Adipose tissue (tissue), 3 donors: ENCODE measurements around the gene RASSF4. TPM values are rescaled to one million over a fixed set of nuclear protein-coding genes. Genes with fewer than 3 reads are reported as not detected.

Experiments used
- H3K27ac ChIP-seq: one replicate; pipeline ENCODE4 v1.5.1; 2013; ENCODE audit warnings: low read depth, low read length
- WGBS, 3 donors: extraction: QIAGEN DNeasy Blood & Tissue Kit; methylation state at CpG; one replicate each; pipeline ENCODE4 v1.1.7; 2013; 5-methylcytosine and 5-hydroxymethylcytosine counted together
- polyA plus RNA-seq, 3 donors: library from polyadenylated mRNA; stranded (reverse); fragments of 200-250 nt; gene quantifications; one replicate each; pipeline ENCODE4 v1.2.3, GENCODE V29; 2013
- donor health status: healthy with polysubstance abuse.
- donor health status: Bipolar disorder and iron deficiency.
- donor health status: healthy.

RASSF4 gene
- polyA plus RNA-seq, 3 donors, result 32.7 to 74.0 (median 58.3) TPM

GRCh38 chr10:44992070-44992731, 32.6 kb downstream of the RASSF4 start:
- WGBS, 3 donors, result 46 to 82% (median 64%) methylated on average over 11 of the region's 11 CpGs
- no peak overlapping the region for H3K27ac ChIP-seq

- WGBS, 3 donors, result 94 to 95% (median 94%) methylated on average over 8 of the region's 8 CpGs
- no peak overlapping the region for H3K27ac ChIP-seq
Observed at GRCh38 chr10:44992732-44993225, 33.2 kb downstream of the RASSF4 start.

- no peak overlapping the region for H3K27ac ChIP-seq
- WGBS, 3 donors, result 74 to 97% (median 95%) methylated on average over 14 of the region's 14 CpGs
Observed at GRCh38 chr10:44993226-44993921, 33.8 kb downstream of the RASSF4 start.

- 82 to 92% (median 82%) methylated on average over 11 of the region's 11 CpGs for WGBS, 3 donors
Observed at GRCh38 chr10:44993922-44994751, 34.5 kb downstream of the RASSF4 start.

GRCh38 chr10:44994752-44995530, 35.3 kb downstream of the RASSF4 start:
- WGBS, 3 donors, result 68 to 72% (median 72%) methylated on average over 9 of the region's 9 CpGs
- no peak overlapping the region for H3K27ac ChIP-seq

More at GRCh38 chr10:44993922-44994751, 34.5 kb downstream of the RASSF4 start:
- H3K27ac ChIP-seq, result no peak overlapping the region

GRCh38 chr10:44995581-44995913, 35.9 kb downstream of the RASSF4 start:
- 15 to 31% (median 22%) methylated on average over 4 of the region's 4 CpGs for WGBS, 3 donors
- H3K27ac ChIP-seq, result no peak overlapping the region

- peak overlapping the region; percentile 53 for H3K27ac ChIP-seq
- 9 to 15% (median 14%) methylated on average over 9 of the region's 9 CpGs for WGBS, 3 donors
Observed at GRCh38 chr10:44995914-44996669, 36.5 kb downstream of the RASSF4 start.

GRCh38 chr10:44997105-44997748, 37.6 kb downstream of the RASSF4 start:
- WGBS, 3 donors, result 86 to 93% (median 88%) methylated on average over 6 of the region's 6 CpGs

GRCh38 chr10:44998146-44998631, 38.6 kb downstream of the RASSF4 start:
- H3K27ac ChIP-seq, result no peak overlapping the region
- 50 to 85% (median 54%) methylated on average over 6 of the region's 6 CpGs for WGBS, 3 donors

More at GRCh38 chr10:44997105-44997748, 37.6 kb downstream of the RASSF4 start:
- no peak overlapping the region for H3K27ac ChIP-seq

GRCh38 chr10:45000138-45000751, 40.6 kb downstream of the RASSF4 start:
- WGBS, 3 donors, result 15 to 56% (median 18%) methylated on average over 12 of the region's 12 CpGs
- H3K27ac ChIP-seq, result peak overlapping the region; percentile 79

GRCh38 chr10:45000752-45001380, 41.3 kb downstream of the RASSF4 start, which contains the start of gene ZNF22:
Gene ZNF22, plus strand, starts transcription at chr10:45000923. Its CDS starts 2,446 bp downstream, at chr10:45003369.
- 0 to 1% (median 1%) methylated on average over 34 to 78 of the region's 79 CpGs for WGBS, 3 donors
- peak within 1 kb of the TSS; percentile 79 for H3K27ac ChIP-seq

GRCh38 chr10:45001381-45002148, 42.0 kb downstream of the RASSF4 start:
- no peak overlapping the region for H3K27ac ChIP-seq
- WGBS, 3 donors, result 7 to 13% (median 12%) methylated on average over 13 of the region's 13 CpGs

GRCh38 chr10:45003432-45004000, 43.9 kb downstream of the RASSF4 start:
- WGBS, 3 donors, result 87 to 93% (median 90%) methylated on average over 10 of the region's 10 CpGs
- no peak overlapping the region for H3K27ac ChIP-seq

- no peak overlapping the region for H3K27ac ChIP-seq
- 39 to 82% (median 78%) methylated on average over 3 of the region's 3 CpGs for WGBS, 3 donors
Observed at GRCh38 chr10:45004661-45005060, 45.1 kb downstream of the RASSF4 start.

- 87 to 100% (median 100%) methylated on average over 1 of the region's 1 CpG for WGBS, 3 donors
- H3K27ac ChIP-seq, result no peak overlapping the region
Observed at GRCh38 chr10:45005284-45005683, 45.7 kb downstream of the RASSF4 start.
